ENCODE data around the gene TRIM66.

The TRIM66 gene

DNA sequence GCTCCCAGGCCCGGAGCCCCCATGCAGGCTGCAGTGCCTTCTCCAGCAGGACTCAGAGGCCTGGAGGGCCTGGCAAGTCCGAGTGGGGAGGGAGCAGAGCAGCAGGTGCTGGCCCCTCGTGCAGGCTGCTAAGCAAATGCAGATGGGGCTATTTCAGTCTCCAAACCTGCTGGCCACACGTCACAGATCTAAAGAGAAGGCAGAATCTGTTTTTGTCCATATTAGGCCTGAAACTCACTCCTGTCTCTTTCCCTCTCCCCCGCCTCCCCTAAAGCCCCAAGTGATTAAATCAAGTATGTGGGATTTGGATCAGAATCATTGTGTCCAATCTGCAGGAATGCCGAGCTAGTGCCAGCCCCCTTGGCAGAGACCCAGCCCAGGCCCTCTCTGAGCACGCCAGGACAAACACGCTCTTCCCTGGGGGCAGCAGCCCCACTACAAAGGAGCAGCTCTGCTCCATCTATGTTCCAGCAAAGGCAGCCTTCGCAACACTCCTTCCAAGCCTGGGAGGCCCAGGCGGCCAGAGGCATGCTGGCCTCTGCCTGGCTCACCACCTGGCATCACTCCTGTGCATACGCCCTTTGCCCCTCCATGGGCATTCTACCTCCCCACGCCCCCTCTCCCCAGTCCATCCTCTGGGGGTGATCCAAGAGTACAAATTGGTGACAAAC is 26.7 kb upstream of the TRIM66 start:
- Histone ChIP-seq H3K4me1 (ENCODE audit: insufficient read depth, low read length, poor library complexity, severe bottlenecking) (no peaks in the 10 kb centered on the region), H2AFZ (ENCODE audit: low read length) (no peak overlapping the region), H3K27me3 (ENCODE audit: insufficient read depth, low read length, poor library complexity, severe bottlenecking) (no peaks in the 10 kb centered on the region), H3K4me2 (ENCODE audit: low read depth, low read length, poor library complexity, severe bottlenecking) (no peak overlapping the region), H3K9ac (ENCODE audit: low read depth, low read length, poor library complexity, severe bottlenecking) (no peak overlapping the region), H3K79me2 (ENCODE audit: insufficient read depth, low read length) (no peaks in the 10 kb centered on the region), H3K9me3 (ENCODE audit: insufficient read depth, low read depth, low read length) (no peaks in the 10 kb centered on the region), H3K36me3 (ENCODE audit: insufficient read depth, low read length) (no peaks in the 10 kb centered on the region), H3K9me2 (replicated peaks; ENCODE audit: low read depth, low read length) (no peaks in the 10 kb centered on the region), H3K4me3 (ENCODE audit: low read length, poor library complexity, severe bottlenecking) (no peak overlapping the region), H3F3A (ENCODE audit: low read depth) (no peaks in the 10 kb centered on the region), H4K20me1 (ENCODE audit: insufficient read depth, low read length, poor library complexity, severe bottlenecking) (no peaks in the 10 kb centered on the region)
- no peak for TF ChIP-seq EZH2phosphoT487 (IDR thresholded peaks at IDR 0.05; ENCODE audit: borderline replicate concordance)
- TF ChIP-seq, protein P1, sequence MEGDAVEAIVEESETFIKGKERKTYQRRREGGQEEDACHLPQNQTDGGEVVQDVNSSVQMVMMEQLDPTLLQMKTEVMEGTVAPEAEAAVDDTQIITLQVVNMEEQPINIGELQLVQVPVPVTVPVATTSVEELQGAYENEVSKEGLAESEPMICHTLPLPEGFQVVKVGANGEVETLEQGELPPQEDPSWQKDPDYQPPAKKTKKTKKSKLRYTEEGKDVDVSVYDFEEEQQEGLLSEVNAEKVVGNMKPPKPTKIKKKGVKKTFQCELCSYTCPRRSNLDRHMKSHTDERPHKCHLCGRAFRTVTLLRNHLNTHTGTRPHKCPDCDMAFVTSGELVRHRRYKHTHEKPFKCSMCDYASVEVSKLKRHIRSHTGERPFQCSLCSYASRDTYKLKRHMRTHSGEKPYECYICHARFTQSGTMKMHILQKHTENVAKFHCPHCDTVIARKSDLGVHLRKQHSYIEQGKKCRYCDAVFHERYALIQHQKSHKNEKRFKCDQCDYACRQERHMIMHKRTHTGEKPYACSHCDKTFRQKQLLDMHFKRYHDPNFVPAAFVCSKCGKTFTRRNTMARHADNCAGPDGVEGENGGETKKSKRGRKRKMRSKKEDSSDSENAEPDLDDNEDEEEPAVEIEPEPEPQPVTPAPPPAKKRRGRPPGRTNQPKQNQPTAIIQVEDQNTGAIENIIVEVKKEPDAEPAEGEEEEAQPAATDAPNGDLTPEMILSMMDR (conservative IDR thresholded peaks at IDR 0.05; ENCODE audit: low read length), result no peak

DNA sequence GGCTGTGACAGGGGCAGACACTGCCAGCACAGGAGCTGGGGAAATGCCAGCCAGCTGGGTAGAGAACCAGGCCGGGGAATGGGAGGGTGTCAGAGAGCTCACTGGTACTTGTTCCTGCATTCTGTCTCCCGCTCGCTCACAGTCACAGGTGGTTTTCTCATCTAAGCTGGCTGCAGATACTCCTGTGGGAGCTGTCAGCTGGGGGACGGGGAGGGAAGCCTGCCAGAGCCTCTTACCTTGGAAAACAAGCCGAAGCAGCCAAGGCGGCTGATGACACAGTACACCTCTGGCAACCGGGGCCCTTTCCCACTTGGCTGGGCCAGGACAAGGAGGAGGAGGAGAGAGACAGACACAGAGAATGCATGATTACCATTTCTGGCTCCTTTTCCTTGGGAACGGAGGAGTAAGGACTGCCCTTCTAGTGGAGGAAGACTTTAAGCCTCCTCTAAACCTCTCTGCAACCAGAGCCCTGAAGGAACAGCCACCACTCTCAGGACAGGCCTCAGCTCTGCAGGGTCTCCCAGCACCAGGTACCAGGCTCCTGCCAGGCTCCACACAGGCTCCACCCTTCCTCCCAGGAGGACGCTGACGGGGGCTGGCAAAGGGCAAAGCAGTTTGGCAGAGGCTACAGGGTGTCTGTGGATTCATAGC is 25.2 kb upstream of the TRIM66 start:
- TF ChIP-seq, protein P1 (conservative IDR thresholded peaks at IDR 0.05; ENCODE audit: low read length), result no peak
- no peak for TF ChIP-seq EZH2phosphoT487 (IDR thresholded peaks at IDR 0.05; ENCODE audit: borderline replicate concordance)
- Histone ChIP-seq H3K27me3 (ENCODE audit: insufficient read depth, low read length, poor library complexity, severe bottlenecking) (no peaks in the 10 kb centered on the region), H3F3A (ENCODE audit: low read depth) (no peaks in the 10 kb centered on the region), H4K20me1 (ENCODE audit: insufficient read depth, low read length, poor library complexity, severe bottlenecking) (no peaks in the 10 kb centered on the region), H3K9ac (ENCODE audit: low read depth, low read length, poor library complexity, severe bottlenecking) (no peak overlapping the region), H3K4me3 (ENCODE audit: low read length, poor library complexity, severe bottlenecking) (no peak overlapping the region), H3K9me2 (replicated peaks; ENCODE audit: low read depth, low read length) (no peaks in the 10 kb centered on the region), H3K4me2 (ENCODE audit: low read depth, low read length, poor library complexity, severe bottlenecking) (no peak overlapping the region), H3K36me3 (ENCODE audit: insufficient read depth, low read length) (no peaks in the 10 kb centered on the region), H3K4me1 (ENCODE audit: insufficient read depth, low read length, poor library complexity, severe bottlenecking) (no peaks in the 10 kb centered on the region), H3K79me2 (ENCODE audit: insufficient read depth, low read length) (no peaks in the 10 kb centered on the region), H3K9me3 (ENCODE audit: insufficient read depth, low read depth, low read length) (no peaks in the 10 kb centered on the region), H2AFZ (ENCODE audit: low read length) (no peak overlapping the region)

DNA sequence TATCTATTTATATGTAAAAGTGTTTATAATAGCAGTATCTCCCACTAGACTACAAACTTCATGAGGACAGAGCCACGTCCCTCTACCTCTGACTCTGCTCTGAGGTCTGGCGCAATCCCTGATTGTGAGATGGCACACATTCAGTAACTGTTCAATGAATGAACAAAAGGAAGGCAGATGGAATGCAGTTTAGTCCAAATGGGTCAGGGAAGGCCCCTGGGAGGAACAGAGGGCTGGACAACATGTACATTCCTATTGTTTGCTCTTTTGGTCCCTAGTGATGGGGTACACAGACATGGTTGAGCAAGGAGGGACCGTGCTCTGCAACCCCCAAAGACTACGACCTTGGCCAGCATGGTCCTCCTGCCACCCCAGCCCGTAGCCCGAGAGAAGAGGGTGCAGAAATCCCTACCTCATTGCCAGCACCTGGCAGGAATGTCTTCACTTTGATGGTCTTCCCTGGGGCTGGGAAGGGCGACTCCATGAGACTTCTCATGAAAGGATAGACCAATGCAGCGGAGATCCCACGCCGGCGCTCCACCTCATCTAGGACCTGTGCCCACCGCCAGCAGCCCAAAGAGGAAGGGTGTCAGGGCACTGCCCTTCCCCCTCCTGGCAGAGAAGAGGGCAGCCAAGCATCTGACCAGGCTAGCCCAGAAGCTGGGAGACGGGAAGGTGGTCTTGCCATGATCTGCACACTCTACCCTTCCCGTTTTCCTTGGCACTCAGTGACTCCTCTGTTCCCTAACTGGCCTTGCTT is 24.4 kb upstream of the TRIM66 start:
- H3K27me3 ChIP-seq (ENCODE audit: insufficient read depth, low read length, poor library complexity, severe bottlenecking), result no peaks in the 10 kb centered on the region
- H2AFZ ChIP-seq (ENCODE audit: low read length), result no peak overlapping the region
- no peaks in the 10 kb centered on the region for H3K4me1 ChIP-seq (ENCODE audit: insufficient read depth, low read length, poor library complexity, severe bottlenecking)
- H3F3A ChIP-seq (ENCODE audit: low read depth), result no peaks in the 10 kb centered on the region
- H3K9me3 ChIP-seq (ENCODE audit: insufficient read depth, low read depth, low read length), result no peaks in the 10 kb centered on the region
- H3K79me2 ChIP-seq (ENCODE audit: insufficient read depth, low read length), result no peaks in the 10 kb centered on the region
- no peak overlapping the region for H3K9ac ChIP-seq (ENCODE audit: low read depth, low read length, poor library complexity, severe bottlenecking)
- no peaks in the 10 kb centered on the region for H3K9me2 ChIP-seq (replicated peaks; ENCODE audit: low read depth, low read length)
- TF ChIP-seq EZH2phosphoT487 (IDR thresholded peaks at IDR 0.05; ENCODE audit: borderline replicate concordance), result no peak
- TF ChIP-seq, protein P1 (conservative IDR thresholded peaks at IDR 0.05; ENCODE audit: low read length), result no peak
- no peaks in the 10 kb centered on the region for H3K36me3 ChIP-seq (ENCODE audit: insufficient read depth, low read length)
- H3K4me3 ChIP-seq (ENCODE audit: low read length, poor library complexity, severe bottlenecking), result no peak overlapping the region
- no peaks in the 10 kb centered on the region for H4K20me1 ChIP-seq (ENCODE audit: insufficient read depth, low read length, poor library complexity, severe bottlenecking)
- H3K4me2 ChIP-seq (ENCODE audit: low read depth, low read length, poor library complexity, severe bottlenecking), result no peak overlapping the region

Data from Loucy (cell line).